ENCODE results near the gene ABR.
"Not testable (repeated sequence)": the region's sequence is repeated elsewhere in the genome, so short reads cannot be mapped to it uniquely, and the experiment has no call there.

- not testable (repeated sequence) for TF ChIP-seq EZH2 (IDR thresholded peaks at IDR 0.05; ENCODE audit: borderline replicate concordance, insufficient read depth, low read length, poor library complexity, severe bottlenecking); POLR2AphosphoS5 (IDR thresholded peaks at IDR 0.05); MXI1 (conservative IDR thresholded peaks at IDR 0.05; ENCODE audit: poor library complexity, severe bottlenecking); CTCF (IDR thresholded peaks at IDR 0.05; ENCODE audit: poor library complexity, severe bottlenecking); TAF1 (IDR thresholded peaks at IDR 0.05; ENCODE audit: low read depth); RAD21 (conservative IDR thresholded peaks at IDR 0.05); REST (IDR thresholded peaks at IDR 0.05; ENCODE audit: borderline replicate concordance)
These were observed 207.9 kb downstream of the ABR start for GRCh38 chr17:971861-972260.
